Mesothelial cell of epicardium (in vitro differentiated cells): ENCODE measurements around the gene WDR83. TPM values are rescaled to one million over a fixed set of nuclear protein-coding genes. Genes with fewer than 3 reads are reported as not detected.
"Not testable (repeated sequence)": the region's sequence is repeated elsewhere in the genome, so short reads cannot be mapped to it uniquely, and the experiment has no call there.

Experiments used
- DNase-seq, 2 experiments: peaks; one replicate each; pipeline ENCODE4 v3.0.0; 2021; ENCODE audit warnings: low spot score in 2 of 2; ENCODE audit not compliant: unreplicated experiment in 2 of 2
- H3K27ac Mint-ChIP-seq: 2 replicates; pipeline ENCODE4 v1.8.0; 2021; ENCODE audit warnings: mixed read lengths
- H3K27me3 Mint-ChIP-seq: 2 replicates; pipeline ENCODE4 v1.8.0; 2021; ENCODE audit warnings: low read depth, mixed read lengths
- H3K36me3 Mint-ChIP-seq: 2 replicates; pipeline ENCODE4 v1.8.0; 2021; ENCODE audit warnings: mixed read lengths
- H3K4me1 Mint-ChIP-seq: 2 replicates; pipeline ENCODE4 v1.8.0; 2021; ENCODE audit warnings: mixed read lengths
- H3K4me3 Mint-ChIP-seq: 2 replicates; pipeline ENCODE4 v1.8.0; 2021; ENCODE audit warnings: mild to moderate bottlenecking, moderate library complexity, mixed read lengths
- H3K9me3 Mint-ChIP-seq: 2 replicates; pipeline ENCODE4 v1.8.0; 2021; ENCODE audit warnings: mixed read lengths
- CTCF ChIP-seq: fragments of 200-600 bp; sonication (generic); IDR thresholded peaks from one replicate; pipeline ENCODE4 v1.5.0; 2021; ENCODE audit warnings: antibody characterized with exemption; ENCODE audit not compliant: unreplicated experiment
- total RNA-seq: library from RNA; stranded (reverse); gene quantifications from 3 replicates; pipeline ENCODE4 v1.2.1, GENCODE V29; 2021

The WDR83 gene, protein sequence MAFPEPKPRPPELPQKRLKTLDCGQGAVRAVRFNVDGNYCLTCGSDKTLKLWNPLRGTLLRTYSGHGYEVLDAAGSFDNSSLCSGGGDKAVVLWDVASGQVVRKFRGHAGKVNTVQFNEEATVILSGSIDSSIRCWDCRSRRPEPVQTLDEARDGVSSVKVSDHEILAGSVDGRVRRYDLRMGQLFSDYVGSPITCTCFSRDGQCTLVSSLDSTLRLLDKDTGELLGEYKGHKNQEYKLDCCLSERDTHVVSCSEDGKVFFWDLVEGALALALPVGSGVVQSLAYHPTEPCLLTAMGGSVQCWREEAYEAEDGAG
- 12.5 to 14.6 TPM (median 13.6 TPM) in 3 replicates for total RNA-seq

DNA sequence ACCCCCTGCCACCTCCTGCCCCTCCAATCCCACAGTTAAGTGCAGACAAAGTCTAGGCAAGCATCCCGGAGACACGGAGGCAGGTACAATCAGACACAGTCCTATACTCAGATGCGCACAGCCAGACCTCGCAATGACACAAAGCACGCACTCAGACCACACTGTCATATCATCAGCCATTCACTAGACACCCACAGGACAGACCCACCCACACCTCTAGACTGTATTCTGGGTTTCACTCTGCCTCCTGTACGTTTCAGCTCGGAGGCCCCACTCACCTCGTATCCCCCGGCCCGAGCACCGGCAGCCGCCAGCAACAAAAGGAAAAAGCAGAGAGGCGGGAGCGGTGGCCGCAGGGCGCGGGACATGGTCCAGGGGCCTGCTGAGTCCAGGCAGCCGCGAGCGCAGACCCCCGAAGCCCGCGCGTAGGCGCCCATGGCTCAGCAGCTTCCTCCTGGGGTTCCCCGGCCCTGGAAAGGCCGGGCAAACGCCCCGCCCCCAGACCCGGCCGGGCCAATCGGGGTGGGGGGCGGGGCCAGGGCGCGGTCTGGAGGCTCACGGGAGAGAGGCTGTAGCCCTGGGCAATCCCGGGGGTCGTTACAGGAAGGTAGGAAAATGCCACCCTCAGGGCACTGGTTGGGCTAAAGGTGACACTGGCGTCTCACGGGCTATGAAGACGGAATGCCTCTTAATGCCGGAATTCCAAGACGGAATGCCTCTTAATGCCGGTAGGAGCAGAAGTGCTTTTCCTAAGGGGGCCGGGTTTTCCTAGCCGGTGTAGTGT is at the start of gene WDR83, which contains the start of gene MAN2B1:
TSS of gene WDR83 (plus strand) at position 543 of the 784 bp plus-strand sequence. CDS start 2,984 bp downstream, outside the sequence.
TSS of gene MAN2B1 (minus strand) at position 478 of the 784 bp plus-strand sequence. CDS start at position 437, 41 bp downstream.
- Mint-ChIP-seq H3K27ac (peak within 1 kb of the TSS; percentile 95), H3K36me3 (peaks cover 3% of the 10 kb centered on the region), H3K27me3 (no peaks in the 10 kb centered on the region), H3K9me3 (no peaks in the 10 kb centered on the region), H3K4me1 (peaks cover 41% of the 10 kb centered on the region), H3K4me3 (peak within 1 kb of the TSS; percentile 99)
- no peak for TF ChIP-seq CTCF
- peak; percentile 71 to 81 for DNase-seq

- no peak for TF ChIP-seq CTCF
Measured at GRCh38 chr19:12617646-12618045, 49.0 kb upstream of the WDR83 start.

GRCh38 chr19:12621253-12622024 is 45.2 kb upstream of the WDR83 start:
- not testable (repeated sequence) for H3K4me1 Mint-ChIP-seq, H3K27ac Mint-ChIP-seq, DNase-seq, H3K9me3 Mint-ChIP-seq, H3K27me3 Mint-ChIP-seq, H3K4me3 Mint-ChIP-seq
- peaks cover 41% of the 10 kb centered on the region for H3K36me3 Mint-ChIP-seq

More at GRCh38 chr19:12617646-12618045, 49.0 kb upstream of the WDR83 start:
- H3K36me3 Mint-ChIP-seq: peaks cover 37% of the 10 kb centered on the region
- H3K9me3 Mint-ChIP-seq: peaks cover 5% of the 10 kb centered on the region
- H3K4me1 Mint-ChIP-seq: peaks cover 2% of the 10 kb centered on the region
- H3K4me3 Mint-ChIP-seq: no peak overlapping the region
- H3K27me3 Mint-ChIP-seq: no peaks in the 10 kb centered on the region
- no peak overlapping the region for H3K27ac Mint-ChIP-seq
- no peak for DNase-seq

DNA sequence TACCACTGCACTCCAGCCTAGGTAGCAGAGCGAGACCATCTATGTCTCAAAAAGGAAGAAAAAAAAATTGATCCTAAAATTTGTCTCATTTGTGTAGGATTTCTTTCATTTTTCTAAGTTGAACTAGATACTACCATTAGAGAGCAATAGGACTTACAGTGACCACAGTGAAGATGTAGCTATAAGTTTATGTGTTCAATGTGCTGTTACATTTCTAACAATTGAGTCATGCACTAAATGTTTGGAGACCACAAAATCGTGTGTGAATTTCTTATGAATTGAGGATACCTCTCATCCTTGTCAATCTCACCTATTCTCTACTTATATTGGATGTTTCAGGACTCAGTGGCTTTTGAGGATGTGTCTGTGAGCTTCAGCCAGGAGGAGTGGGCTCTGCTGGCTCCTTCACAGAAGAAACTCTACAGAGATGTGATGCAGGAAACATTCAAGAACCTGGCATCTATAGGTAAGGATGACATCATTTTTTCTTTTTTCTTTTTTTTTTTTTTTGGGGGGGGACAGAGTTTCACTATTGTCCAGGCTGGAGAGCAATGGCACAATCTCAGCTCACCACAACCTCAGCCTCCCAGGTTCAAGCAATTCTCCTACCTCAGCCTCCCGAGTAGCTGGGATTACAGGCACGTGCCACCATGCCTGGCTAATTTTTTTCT is 43.1 kb upstream of the WDR83 start:
- H3K36me3 Mint-ChIP-seq: peaks cover 54% of the 10 kb centered on the region
- H3K4me3 Mint-ChIP-seq: no peak overlapping the region
- TF ChIP-seq CTCF: no peak
- H3K4me1 Mint-ChIP-seq: no peaks in the 10 kb centered on the region
- DNase-seq: no peak
- H3K9me3 Mint-ChIP-seq: peaks cover 19% of the 10 kb centered on the region
- H3K27me3 Mint-ChIP-seq: no peaks in the 10 kb centered on the region
- H3K27ac Mint-ChIP-seq: no peak overlapping the region

GRCh38 chr19:12626958-12627357 is 39.6 kb upstream of the WDR83 start:
- DNase-seq: no peak
- Mint-ChIP-seq H3K4me1 (no peaks in the 10 kb centered on the region), H3K27ac (no peak overlapping the region), H3K36me3 (peaks cover 67% of the 10 kb centered on the region), H3K27me3 (no peaks in the 10 kb centered on the region), H3K4me3 (no peak overlapping the region), H3K9me3 (peaks cover 28% of the 10 kb centered on the region)
- no peak for TF ChIP-seq CTCF
